ENCODE results near the gene SLC51A. TPM values are rescaled to one million over a fixed set of nuclear protein-coding genes. Genes with fewer than 3 reads are reported as not detected.
"Not testable (repeated sequence)": the region's sequence is repeated elsewhere in the genome, so short reads cannot be mapped to it uniquely, and the experiment has no call there.

SLC51A gene
- polyA plus RNA-seq (ENCODE audit: insufficient read length in 3 of 3) = 10 to 100 TPM; 10.3 to 10.7 (median 10.4) TPM

DNA sequence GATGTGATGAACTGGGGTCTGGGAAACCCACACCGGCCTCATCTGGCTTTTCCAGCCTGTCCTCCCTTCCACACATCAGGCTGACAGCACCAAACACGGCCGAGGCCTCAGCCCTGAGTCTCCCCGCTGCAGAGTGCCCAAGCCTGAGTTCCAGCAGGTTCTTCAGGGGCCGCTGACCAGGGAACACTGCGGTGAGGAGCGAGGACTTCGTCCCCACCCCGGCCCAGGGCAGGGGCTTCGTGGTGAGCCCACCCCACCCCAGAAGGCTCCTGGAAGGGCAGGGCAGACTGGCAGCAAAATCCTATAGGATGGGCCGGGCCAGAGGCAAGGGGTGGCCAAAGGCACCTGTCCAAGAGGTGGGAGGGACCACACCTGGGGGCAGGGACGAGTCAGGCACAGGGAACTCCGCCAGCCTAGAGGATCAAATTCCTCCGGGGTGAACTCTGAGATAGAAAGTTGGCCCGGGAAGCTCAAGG, at the start of gene SLC51A:
Gene SLC51A (plus strand): TSS at position 446 of the 476 bp plus-strand sequence. CDS start 179 bp downstream, outside the sequence.
- no peak for DNase-seq (ENCODE audit: low read depth in 3 of 3, low spot score in 2 of 3)

GRCh38 chr3:196166741-196167140, 49.6 kb upstream of the SLC51A start:
- DNase-seq (ENCODE audit: low read depth in 3 of 3, low spot score in 2 of 3) = no peak

GRCh38 chr3:196168808-196169391, 47.4 kb upstream of the SLC51A start:
- DNase-seq (ENCODE audit: low read depth in 3 of 3, low spot score in 2 of 3) = no peak

- no peak for DNase-seq (ENCODE audit: low read depth in 3 of 3, low spot score in 2 of 3)
These were observed 46.5 kb upstream of the SLC51A start for GRCh38 chr3:196169836-196170240.

GRCh38 chr3:196170296-196170695, 46.0 kb upstream of the SLC51A start:
- not testable (repeated sequence) for DNase-seq (ENCODE audit: low read depth in 3 of 3, low spot score in 2 of 3)

DNA sequence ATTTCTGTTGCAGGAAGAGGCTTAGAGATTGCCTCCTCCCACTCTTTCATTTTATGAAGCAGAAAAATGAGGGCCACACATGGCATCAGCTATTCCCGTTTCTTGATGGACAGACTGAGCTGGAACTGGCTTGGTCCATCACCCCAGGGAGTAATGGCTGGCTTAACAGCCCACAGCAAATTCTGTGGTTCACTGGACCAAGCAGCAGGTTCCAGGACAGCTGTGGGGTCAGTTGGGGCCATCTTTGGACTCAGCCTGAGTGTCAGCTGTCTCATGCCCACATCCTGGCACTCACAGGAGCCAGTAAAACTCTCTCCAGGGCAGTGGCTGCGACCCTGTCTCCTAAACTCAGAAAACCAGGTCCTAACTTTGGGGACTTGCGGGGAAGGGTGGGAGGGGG, 41.7 kb upstream of the SLC51A start:
- no peak for DNase-seq (ENCODE audit: low read depth in 3 of 3, low spot score in 2 of 3)

DNA sequence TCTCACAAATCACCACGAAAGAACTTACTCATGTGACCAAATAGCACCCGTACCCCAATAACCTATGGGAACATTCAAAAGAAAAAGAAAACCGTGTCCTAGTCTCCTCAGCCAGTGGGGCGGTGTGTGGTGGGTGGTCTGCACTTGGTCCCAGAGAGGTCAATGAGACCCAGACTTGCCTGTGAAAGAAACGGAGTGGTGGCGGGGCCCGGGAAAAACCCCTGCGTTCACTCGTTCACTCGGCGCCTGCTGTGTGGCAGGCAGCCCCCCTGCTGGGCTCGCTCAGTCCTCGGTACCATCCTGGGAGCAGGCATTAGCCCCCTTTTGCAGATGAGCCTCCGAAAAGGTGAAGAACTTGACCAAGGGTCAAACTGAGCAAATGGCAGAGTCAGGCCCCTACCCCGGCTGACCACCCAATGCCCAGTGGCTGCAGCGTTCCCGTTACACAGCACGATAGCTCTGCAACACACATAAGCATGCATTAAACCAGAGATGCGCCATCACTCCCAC, 41.2 kb upstream of the SLC51A start:
- no peak for DNase-seq (ENCODE audit: low read depth in 3 of 3, low spot score in 2 of 3)

DNA sequence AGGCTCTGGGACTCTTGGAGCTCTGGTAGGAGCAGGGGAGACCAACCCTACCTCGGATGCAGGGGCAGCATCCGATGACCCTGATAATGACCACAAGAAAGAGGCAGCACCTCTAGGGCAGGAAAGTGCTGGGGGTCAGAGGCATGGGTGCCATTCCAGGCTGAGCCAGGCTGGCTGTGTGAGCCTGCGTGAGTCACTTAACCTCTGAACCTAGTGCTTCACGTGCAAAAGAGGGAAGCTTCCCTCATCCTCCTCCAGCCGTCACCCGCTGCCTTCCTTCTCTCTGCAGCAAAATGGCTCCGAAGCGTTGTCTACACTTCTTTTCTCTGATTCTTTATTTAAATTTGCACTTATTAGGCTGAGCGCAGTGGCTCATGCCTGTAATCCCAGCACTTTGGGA, 40.6 kb upstream of the SLC51A start:
- no peak for DNase-seq (ENCODE audit: low read depth in 3 of 3, low spot score in 2 of 3)

DNA sequence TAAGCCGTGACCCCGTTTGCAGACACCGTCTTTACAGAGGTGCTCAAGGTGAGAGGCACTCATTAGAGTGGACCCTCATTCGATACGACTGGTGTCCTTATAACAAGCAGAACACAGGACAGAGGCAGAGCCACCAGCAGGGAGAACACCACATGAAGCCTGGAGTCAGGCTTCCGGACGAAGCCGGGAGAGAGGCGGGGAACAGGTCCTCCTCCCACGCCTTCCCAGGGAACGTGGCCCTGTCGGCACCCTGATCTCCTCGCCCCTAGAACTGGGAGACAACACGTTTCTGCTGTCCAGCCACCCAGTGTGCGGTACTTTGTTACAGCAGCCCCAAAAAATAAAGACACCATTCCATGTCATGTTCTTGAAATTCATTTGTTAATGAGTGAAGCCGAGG, 38.8 kb upstream of the SLC51A start:
- no peak for DNase-seq (ENCODE audit: low read depth in 3 of 3, low spot score in 2 of 3)

- no peak for DNase-seq (ENCODE audit: low read depth in 3 of 3, low spot score in 2 of 3)
These were observed 38.4 kb upstream of the SLC51A start for GRCh38 chr3:196177967-196178366.

- DNase-seq (ENCODE audit: low read depth in 3 of 3, low spot score in 2 of 3) = no peak
These were observed 37.3 kb upstream of the SLC51A start for GRCh38 chr3:196178993-196179379.

GRCh38 chr3:196179380-196180308, 36.7 kb upstream of the SLC51A start:
- DNase-seq (ENCODE audit: low read depth in 3 of 3, low spot score in 2 of 3) = no peak

- DNase-seq (ENCODE audit: low read depth in 3 of 3, low spot score in 2 of 3) = no peak
These were observed 36.0 kb upstream of the SLC51A start for GRCh38 chr3:196180346-196180745.

GRCh38 chr3:196181127-196181546, 35.2 kb upstream of the SLC51A start:
- no peak for DNase-seq (ENCODE audit: low read depth in 3 of 3, low spot score in 2 of 3)

GRCh38 chr3:196184169-196184432, 32.2 kb upstream of the SLC51A start:
- not testable (repeated sequence) for DNase-seq (ENCODE audit: low read depth in 3 of 3, low spot score in 2 of 3)

- no peak for DNase-seq (ENCODE audit: low read depth in 3 of 3, low spot score in 2 of 3)
These were observed 31.5 kb upstream of the SLC51A start for GRCh38 chr3:196184881-196185280.

DNA sequence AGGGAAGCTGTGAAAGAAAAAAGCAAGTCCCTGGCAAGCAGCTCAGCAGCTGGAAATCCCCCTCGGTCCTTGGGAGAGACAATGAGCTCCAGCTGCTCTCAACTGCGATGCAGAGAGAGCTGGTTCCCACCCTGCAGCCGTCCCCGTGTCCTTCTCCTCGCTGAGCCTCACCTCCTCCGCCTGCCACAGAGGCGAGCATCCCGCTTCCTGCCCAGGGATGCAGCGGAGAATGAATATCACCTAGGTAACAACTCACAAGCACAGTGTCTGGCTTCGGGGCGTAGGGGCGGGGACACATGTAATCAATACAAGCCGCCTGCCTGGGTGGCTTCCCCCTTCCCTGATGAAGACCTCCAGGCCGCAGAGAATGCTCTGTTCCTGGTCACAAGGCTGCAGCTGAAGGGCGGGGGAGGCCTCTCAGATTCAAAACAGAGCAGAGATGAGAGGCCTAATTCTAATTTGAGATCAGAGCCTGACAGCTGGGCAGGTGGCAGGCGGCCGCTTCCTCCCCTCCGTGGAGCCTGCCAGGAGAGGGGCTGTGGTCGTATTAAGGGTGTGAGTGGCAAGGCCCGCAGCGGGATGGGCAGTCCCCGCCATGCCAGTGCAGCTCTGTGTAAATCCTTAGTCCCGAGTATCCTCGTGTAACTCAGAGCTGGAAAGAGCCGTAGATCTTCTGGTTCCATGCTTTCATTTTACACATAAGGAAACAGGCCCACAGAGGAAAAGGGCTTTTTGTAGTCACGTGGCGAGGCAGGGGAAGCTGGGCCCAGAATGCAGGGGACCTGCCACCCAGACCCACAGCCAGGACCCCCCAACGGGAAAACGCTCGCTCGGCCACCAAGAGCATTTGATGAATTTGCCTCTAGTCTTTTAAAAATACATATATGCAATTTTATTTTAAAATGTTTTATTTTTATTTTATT, 29.4 kb upstream of the SLC51A start:
- no peak for DNase-seq (ENCODE audit: low read depth in 3 of 3, low spot score in 2 of 3)

DNA sequence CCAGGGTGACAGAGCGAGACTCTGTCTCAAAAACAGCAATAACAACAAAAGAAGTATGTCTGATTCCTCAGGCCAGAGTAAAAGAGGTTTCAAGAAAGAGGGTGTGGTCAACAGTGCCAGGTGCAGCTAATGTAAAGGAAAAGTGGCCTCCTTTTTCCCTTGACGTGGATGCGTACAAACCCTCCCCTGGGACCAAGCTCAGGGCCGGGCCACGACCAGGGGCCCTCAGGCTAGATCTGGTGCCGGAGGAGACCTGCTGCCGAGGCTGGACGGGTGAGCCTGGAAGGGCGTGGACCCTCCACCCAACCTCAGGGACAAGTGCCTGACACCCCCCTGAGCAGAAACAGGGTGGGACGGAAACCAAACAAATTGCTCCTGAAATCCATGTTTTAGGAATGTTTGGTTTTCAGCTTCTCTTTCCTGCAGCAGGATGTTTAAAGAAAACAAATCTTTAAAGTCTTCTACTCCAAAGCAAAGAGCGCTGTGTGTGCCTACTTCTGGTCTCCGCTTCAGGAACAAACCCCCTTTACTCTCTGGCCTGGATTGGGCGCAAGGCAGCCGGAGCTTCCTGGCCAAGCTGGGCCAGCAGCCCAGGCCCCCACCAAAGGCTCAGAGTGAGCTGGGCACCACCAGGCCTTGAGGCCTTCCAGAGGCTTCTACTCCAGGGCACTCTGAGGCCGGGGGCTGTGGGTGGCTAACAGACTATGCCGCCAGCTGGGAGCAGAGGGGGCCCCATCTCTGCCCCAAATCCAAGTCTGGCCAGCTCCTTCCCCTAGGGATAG, 26.6 kb upstream of the SLC51A start:
- no peak for DNase-seq (ENCODE audit: low read depth in 3 of 3, low spot score in 2 of 3)

- no peak for DNase-seq (ENCODE audit: low read depth in 3 of 3, low spot score in 2 of 3)
These were observed 24.3 kb upstream of the SLC51A start for GRCh38 chr3:196192036-196192523.

DNA sequence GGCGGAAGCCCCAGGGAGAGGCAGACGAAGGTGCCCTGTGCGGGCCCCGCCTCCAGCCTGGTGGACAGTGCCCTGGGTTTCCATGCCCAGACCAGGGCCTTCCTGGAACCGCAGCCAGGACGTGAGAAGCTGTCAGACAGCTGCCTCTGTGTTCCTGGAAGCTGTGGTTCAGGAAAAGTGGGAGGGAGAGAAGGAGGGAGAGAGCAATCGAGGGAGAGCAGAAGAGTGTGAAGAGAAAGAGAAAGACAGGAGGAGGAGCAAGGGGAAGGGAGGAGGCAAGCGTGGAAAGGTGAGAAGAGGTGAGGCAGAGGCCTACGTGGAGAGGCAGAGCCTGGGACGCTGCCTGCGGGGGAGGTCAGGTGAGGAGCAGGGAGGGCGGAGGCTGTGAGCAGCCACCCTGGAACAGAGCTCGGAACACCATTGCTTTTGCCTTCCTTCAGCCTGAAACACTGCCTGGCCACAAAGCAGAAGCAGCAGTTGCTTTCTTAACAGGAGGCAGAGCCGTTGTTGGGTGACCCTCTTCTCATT, 23.7 kb upstream of the SLC51A start:
- DNase-seq (ENCODE audit: low read depth in 3 of 3, low spot score in 2 of 3) = no peak
